OCI-LY1 (cell line): ENCODE measurements around the gene ATXN3L.
A peak's percentile ranks its signal among the peaks of the same experiment; 100 is the strongest.

ENCODE experiments used
- H2AFZ ChIP-seq: fragments of 200-600 bp; sonication (generic), shearing (Covaris generic); 2 replicates; pipeline ENCODE4 v1.6.0; 2014; ENCODE audit warnings: antibody characterized with exemption, mild to moderate bottlenecking, low read length
- H3F3A ChIP-seq: fragments of 200-600 bp; sonication (generic), shearing (Covaris generic); 2 replicates; pipeline ENCODE4 v1.6.0; 2014; ENCODE audit warnings: mild to moderate bottlenecking, antibody characterized with exemption, low read length, moderate library complexity; ENCODE audit not compliant: insufficient read depth
- H3K27ac ChIP-seq: fragments of 200-600 bp; sonication (generic); 2 replicates; pipeline ENCODE4 v1.5.1; 2014; ENCODE audit warnings: low read length, mixed run types, mild to moderate bottlenecking, low read depth; ENCODE audit not compliant: poor library complexity, severe bottlenecking
- H3K27me3 ChIP-seq: fragments of 200-600 bp; sonication (generic); 2 replicates; pipeline ENCODE4 v1.6.0; 2014; ENCODE audit warnings: antibody characterized with exemption, mild to moderate bottlenecking, low read length, moderate library complexity; ENCODE audit not compliant: insufficient read depth
- H3K36me3 ChIP-seq: fragments of 200-600 bp; sonication (generic); 2 replicates; pipeline ENCODE4 v1.6.1; 2014; ENCODE audit warnings: mild to moderate bottlenecking, antibody characterized with exemption, low read length, moderate library complexity, mixed read lengths; ENCODE audit not compliant: insufficient read depth
- H3K4me1 ChIP-seq: fragments of 200-600 bp; sonication (generic); 2 replicates; pipeline ENCODE4 v1.5.1; 2014; ENCODE audit warnings: mild to moderate bottlenecking, low read length, moderate library complexity; ENCODE audit not compliant: insufficient read depth, severe bottlenecking
- H3K4me2 ChIP-seq: fragments of 200-600 bp; sonication (generic), shearing (Covaris generic); 2 replicates; pipeline ENCODE4 v1.6.1; 2014; ENCODE audit warnings: low read length
- H3K4me3 ChIP-seq: fragments of 200-600 bp; sonication (generic); 2 replicates; pipeline ENCODE4 v1.5.1; 2014; ENCODE audit warnings: low read length, low read depth, mild to moderate bottlenecking, mixed read lengths; ENCODE audit not compliant: poor library complexity, severe bottlenecking
- H3K79me2 ChIP-seq: fragments of 200-600 bp; shearing (Covaris generic); 2 replicates; pipeline ENCODE4 v1.6.1; 2016; ENCODE audit warnings: mixed run types, low read length, mixed read lengths; ENCODE audit not compliant: insufficient read depth
- H3K9ac ChIP-seq: fragments of 200-600 bp; sonication (generic), shearing (Covaris generic); 2 replicates; pipeline ENCODE4 v1.6.1; 2014; ENCODE audit warnings: mild to moderate bottlenecking, low read length, mixed read lengths
- H3K9me2 ChIP-seq: fragments of 200-600 bp; sonication (generic), shearing (Covaris generic); 2 replicates; pipeline ENCODE4 v1.6.1; 2014; ENCODE audit warnings: low read depth, mild to moderate bottlenecking, low read length, mixed read lengths
- H3K9me3 ChIP-seq: fragments of 200-600 bp; shearing (Covaris generic); 2 replicates; pipeline ENCODE4 v1.6.1; 2014; ENCODE audit warnings: low read length, mixed read lengths
- H4K20me1 ChIP-seq: fragments of 200-600 bp; sonication (generic), shearing (Covaris generic); 2 replicates; pipeline ENCODE4 v1.6.0; 2016; ENCODE audit warnings: mild to moderate bottlenecking, low read length; ENCODE audit not compliant: insufficient read depth
- CTCF ChIP-seq: fragments of 200-600 bp; sonication (generic), shearing (Covaris generic); IDR thresholded peaks from 2 replicates; pipeline ENCODE4 v1.5.1; 2017; ENCODE audit warnings: mild to moderate bottlenecking, antibody characterized with exemption, low read length, moderate library complexity, mixed read lengths
- EZH2 ChIP-seq: fragments of 200-600 bp; sonication (generic), shearing (Covaris generic); IDR thresholded peaks from 2 replicates; pipeline ENCODE4 v1.8.0; 2017; ENCODE audit warnings: borderline replicate concordance, mixed run types, mild to moderate bottlenecking, antibody characterized with exemption, low read length, moderate library complexity, mixed read lengths

The ATXN3L gene

GRCh38 chrX:13345438-13345837 is 25.6 kb upstream of the ATXN3L start:
- H3K4me2 ChIP-seq = peak overlapping the region; percentile 62
- no peaks in the 10 kb centered on the region for H3K9me3 ChIP-seq
- no peak overlapping the region for H2AFZ ChIP-seq
- H3K27me3 ChIP-seq = no peaks in the 10 kb centered on the region
- no peak overlapping the region for H3K4me3 ChIP-seq
- H3K9ac ChIP-seq = peak overlapping the region; percentile 69
- no peak for TF ChIP-seq CTCF
- TF ChIP-seq EZH2 = no peak
- no peaks in the 10 kb centered on the region for H3F3A ChIP-seq
- H3K36me3 ChIP-seq = no peaks in the 10 kb centered on the region
- H4K20me1 ChIP-seq = no peaks in the 10 kb centered on the region
- no peaks in the 10 kb centered on the region for H3K9me2 ChIP-seq
- no peaks in the 10 kb centered on the region for H3K79me2 ChIP-seq
- H3K4me1 ChIP-seq = peaks cover 43% of the 10 kb centered on the region
- H3K27ac ChIP-seq = peak overlapping the region; percentile 97

GRCh38 chrX:13345037-13345436 is 25.2 kb upstream of the ATXN3L start:
- Histone ChIP-seq H2AFZ (no peak overlapping the region), H3K9me2 (no peaks in the 10 kb centered on the region), H3K27me3 (no peaks in the 10 kb centered on the region), H3K79me2 (no peaks in the 10 kb centered on the region), H4K20me1 (no peaks in the 10 kb centered on the region), H3K4me1 (peaks cover 47% of the 10 kb centered on the region), H3F3A (no peaks in the 10 kb centered on the region), H3K27ac (peak overlapping the region; percentile 97), H3K9ac (peak overlapping the region; percentile 69), H3K9me3 (no peaks in the 10 kb centered on the region), H3K4me3 (peak overlapping the region; percentile 29), H3K4me2 (peak overlapping the region; percentile 62), H3K36me3 (no peaks in the 10 kb centered on the region)
- no peak for TF ChIP-seq EZH2
- TF ChIP-seq CTCF = no peak

GRCh38 chrX:13341491-13342101 is 21.7 kb upstream of the ATXN3L start:
- no peaks in the 10 kb centered on the region for H3F3A ChIP-seq
- no peaks in the 10 kb centered on the region for H3K9me3 ChIP-seq
- no peak overlapping the region for H3K9ac ChIP-seq
- no peaks in the 10 kb centered on the region for H3K36me3 ChIP-seq
- H3K27ac ChIP-seq = peak overlapping the region; percentile 64
- TF ChIP-seq CTCF = peak; percentile 13; the same call in 1 of the 2 replicates
- no peak for TF ChIP-seq EZH2
- no peak overlapping the region for H2AFZ ChIP-seq
- peaks cover 53% of the 10 kb centered on the region for H3K4me1 ChIP-seq
- H4K20me1 ChIP-seq = no peaks in the 10 kb centered on the region
- H3K4me2 ChIP-seq = no peak overlapping the region
- H3K27me3 ChIP-seq = no peaks in the 10 kb centered on the region
- H3K9me2 ChIP-seq = no peaks in the 10 kb centered on the region
- H3K79me2 ChIP-seq = no peaks in the 10 kb centered on the region
- no peak overlapping the region for H3K4me3 ChIP-seq
